GM13976 (cell line): Measurements from ENCODE around the gene C1orf115.

Experiments used
- DNase-seq: peaks from one replicate; pipeline ENCODE4 v3.0.0; 2012; ENCODE audit warnings: low spot score
- in situ Hi-C: fragments of 300-500 bp; cut with MboI; formaldehyde crosslinking; loops from one replicate; pipeline ENCODE4 v1.12.0; 2022; ENCODE audit warnings: low sequenced_read_pairs, mixed read lengths, inconsistent platforms; ENCODE audit not compliant: unreplicated experiment
- TF ChIP-seq, protein P1 (sequence below): IDR thresholded peaks from 2 replicates; pipeline ENCODE4 v1.5.1; 2012; ENCODE audit warnings: borderline replicate concordance, mild to moderate bottlenecking; ENCODE audit not compliant: insufficient read depth; ENCODE audit errors: extremely low read depth, missing control alignments, control extremely low read depth

The C1orf115 gene

DNA sequence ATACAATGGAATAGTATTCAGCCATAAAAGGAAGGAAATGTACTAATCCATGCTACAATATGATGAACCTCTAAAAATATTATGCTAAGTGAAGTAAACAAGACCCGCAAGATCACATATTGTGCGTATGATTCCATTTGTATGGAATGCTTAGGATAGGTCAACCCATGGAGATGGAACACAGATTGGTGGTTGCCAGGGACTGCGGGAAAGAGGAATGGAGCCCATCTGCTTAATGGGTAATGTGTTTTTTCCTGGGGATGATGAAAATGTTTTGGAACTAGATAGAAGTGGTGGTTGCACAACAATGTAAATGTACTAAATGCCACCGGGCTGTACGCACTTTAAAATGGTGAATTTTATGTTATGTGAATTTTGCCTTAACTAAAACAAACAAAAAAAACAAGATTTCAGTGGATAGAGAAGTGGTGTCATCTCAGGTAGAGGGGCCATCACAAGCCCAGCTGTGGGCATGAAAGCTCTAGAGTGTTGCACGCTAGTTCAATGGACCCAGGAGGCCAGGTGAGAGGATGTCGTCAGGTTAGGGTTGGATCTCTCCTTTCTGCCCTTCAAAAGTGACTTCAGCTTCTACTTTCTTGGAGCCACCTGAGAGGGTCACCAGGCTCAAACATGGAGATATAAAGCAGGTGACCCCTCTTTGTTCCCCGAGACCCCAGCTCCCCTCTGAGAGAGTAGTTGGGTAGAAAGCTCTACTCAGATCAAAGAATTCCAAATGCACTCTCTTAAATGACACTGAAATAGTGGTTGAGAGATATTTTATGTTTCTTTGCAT lies 2.5 kb downstream of the C1orf115 start:
- in situ Hi-C loops = no loop called here
- DNase-seq = no peak
- TF ChIP-seq, protein P1, sequence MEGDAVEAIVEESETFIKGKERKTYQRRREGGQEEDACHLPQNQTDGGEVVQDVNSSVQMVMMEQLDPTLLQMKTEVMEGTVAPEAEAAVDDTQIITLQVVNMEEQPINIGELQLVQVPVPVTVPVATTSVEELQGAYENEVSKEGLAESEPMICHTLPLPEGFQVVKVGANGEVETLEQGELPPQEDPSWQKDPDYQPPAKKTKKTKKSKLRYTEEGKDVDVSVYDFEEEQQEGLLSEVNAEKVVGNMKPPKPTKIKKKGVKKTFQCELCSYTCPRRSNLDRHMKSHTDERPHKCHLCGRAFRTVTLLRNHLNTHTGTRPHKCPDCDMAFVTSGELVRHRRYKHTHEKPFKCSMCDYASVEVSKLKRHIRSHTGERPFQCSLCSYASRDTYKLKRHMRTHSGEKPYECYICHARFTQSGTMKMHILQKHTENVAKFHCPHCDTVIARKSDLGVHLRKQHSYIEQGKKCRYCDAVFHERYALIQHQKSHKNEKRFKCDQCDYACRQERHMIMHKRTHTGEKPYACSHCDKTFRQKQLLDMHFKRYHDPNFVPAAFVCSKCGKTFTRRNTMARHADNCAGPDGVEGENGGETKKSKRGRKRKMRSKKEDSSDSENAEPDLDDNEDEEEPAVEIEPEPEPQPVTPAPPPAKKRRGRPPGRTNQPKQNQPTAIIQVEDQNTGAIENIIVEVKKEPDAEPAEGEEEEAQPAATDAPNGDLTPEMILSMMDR = no peak

GRCh38 chr1:220694866-220695382 lies 4.8 kb downstream of the C1orf115 start:
- in situ Hi-C loops = no loop called here
- no peak for DNase-seq
- TF ChIP-seq, protein P1 = no peak

DNA sequence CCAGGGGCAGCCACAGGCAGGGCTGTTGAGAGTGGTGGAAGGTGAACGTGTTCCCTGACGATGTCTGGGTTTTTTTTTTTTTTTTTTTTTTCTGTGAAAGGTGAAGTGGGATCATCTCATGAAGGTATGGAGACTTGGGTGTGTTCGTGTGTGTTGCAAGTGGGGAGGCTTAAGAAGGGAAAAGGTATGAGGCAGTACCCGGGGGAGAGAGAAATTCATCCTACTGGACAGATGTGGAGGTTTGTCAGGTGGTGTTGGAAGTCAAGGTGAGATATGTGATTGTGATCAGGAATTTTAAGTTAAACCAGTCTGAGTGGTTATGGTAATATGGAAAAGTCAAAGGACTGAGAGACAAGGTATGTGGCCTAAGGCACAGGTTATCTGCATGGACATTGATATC lies 5.3 kb downstream of the C1orf115 start:
- in situ Hi-C loops = no loop called here
- no peak for DNase-seq
- TF ChIP-seq, protein P1 = no peak

GRCh38 chr1:220696226-220696862 lies 6.2 kb downstream of the C1orf115 start:
- TF ChIP-seq, protein P1 = no peak
- no peak for DNase-seq
- in situ Hi-C loops = no loop called here

DNA sequence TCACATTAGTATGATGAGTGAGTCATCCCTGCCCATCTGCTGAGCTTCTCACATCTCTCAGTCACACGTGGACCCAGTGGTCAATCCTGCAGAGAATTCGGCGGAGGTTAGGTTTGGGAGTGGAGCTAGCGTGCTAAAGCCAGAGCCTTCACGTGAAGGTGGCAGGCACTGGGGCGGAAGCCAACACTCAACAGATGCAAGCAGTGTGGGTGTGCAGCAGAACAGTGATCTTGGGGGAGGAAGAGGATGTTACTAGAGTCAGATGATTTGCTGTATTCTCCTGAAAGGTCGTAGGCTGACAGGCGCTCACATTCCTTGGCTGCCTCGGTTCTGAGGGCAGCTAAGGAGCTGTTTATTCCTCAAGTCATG lies 6.7 kb downstream of the C1orf115 start:
- no peak for DNase-seq
- in situ Hi-C loops = no loop called here
- TF ChIP-seq, protein P1 = no peak

DNA sequence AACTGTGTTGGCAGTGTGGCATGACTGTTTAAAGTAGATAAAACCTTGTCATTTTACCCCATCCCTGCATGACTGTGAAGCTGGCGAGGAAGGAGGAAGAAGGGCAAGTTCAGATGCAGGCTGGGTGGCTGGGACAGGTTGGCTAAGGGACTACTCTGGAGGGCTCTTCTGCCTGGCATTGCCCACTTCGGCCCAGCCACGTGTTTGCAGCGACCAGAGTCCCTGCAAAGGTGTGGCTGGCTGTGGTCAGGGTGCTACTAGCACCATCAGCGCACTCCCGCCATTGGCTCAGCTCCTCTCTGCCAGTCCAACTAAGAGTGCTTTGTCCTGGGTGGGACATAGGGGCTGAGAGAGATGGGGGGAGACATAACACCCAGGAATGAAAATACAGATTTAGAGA lies 7.2 kb downstream of the C1orf115 start:
- no peak for DNase-seq
- TF ChIP-seq, protein P1 = no peak
- in situ Hi-C loops = no loop called here
